Liver (tissue), 9 donors: ENCODE measurements around the gene HIF1AN. TPM values are rescaled to one million over a fixed set of nuclear protein-coding genes. Genes with fewer than 3 reads are reported as not detected.

ENCODE experiments used
- DNase-seq: peaks from one replicate; pipeline ENCODE4 v3.0.0-alpha.2; 2017; ENCODE audit warnings: low spot score
- H3K27ac ChIP-seq, 2 donors: one replicate each; pipeline ENCODE4 v1.7.0; 2013; ENCODE audit warnings: inconsistent platforms in 2 of 2, low read length in 2 of 2, control low read depth in 1 of 2, low read depth in 1 of 2, mild to moderate bottlenecking in 1 of 2
- H3K27me3 ChIP-seq, 4 donors: one replicate each; pipeline versions ENCODE4 v1.6.1 to v1.7.0; 2013; ENCODE audit warnings: low read length in 3 of 4, inconsistent platforms in 1 of 4, mild to moderate bottlenecking in 1 of 4, moderate library complexity in 1 of 4; ENCODE audit not compliant: control insufficient read depth in 4 of 4, insufficient read depth in 4 of 4
- H3K36me3 ChIP-seq, 4 donors: one replicate each; pipeline versions ENCODE4 v1.6.1 to v1.7.0; 2013; ENCODE audit warnings: low read length in 3 of 4, mild to moderate bottlenecking in 3 of 4, low read depth in 1 of 4, moderate library complexity in 1 of 4; ENCODE audit not compliant: control insufficient read depth in 4 of 4, insufficient read depth in 3 of 4
- H3K4me1 ChIP-seq, 4 donors: one replicate each; pipeline versions ENCODE4 v1.6.1 to v1.7.0; 2013; ENCODE audit warnings: low read length in 3 of 4, mild to moderate bottlenecking in 3 of 4, moderate library complexity in 1 of 4; ENCODE audit not compliant: control insufficient read depth in 4 of 4, insufficient read depth in 4 of 4
- H3K4me3 ChIP-seq, 3 donors: one replicate each; pipeline versions ENCODE4 v1.6.1 to v1.7.0; 2013; ENCODE audit warnings: low read length in 3 of 3, control low read depth in 1 of 3, low read depth in 1 of 3, mild to moderate bottlenecking in 1 of 3
- H3K9ac ChIP-seq, 2 donors: one replicate each; pipeline ENCODE4 v1.7.0; 2013; ENCODE audit warnings: low read length in 2 of 2, mild to moderate bottlenecking in 2 of 2, moderate library complexity in 2 of 2, control low read depth in 1 of 2, low read depth in 1 of 2
- H3K9me3 ChIP-seq, 4 donors: one replicate each; pipeline versions ENCODE4 v1.6.1 to v1.7.0; 2013; ENCODE audit warnings: low read length in 3 of 4; ENCODE audit not compliant: control insufficient read depth in 4 of 4
- ATF3 ChIP-seq: IDR thresholded peaks from 2 replicates; pipeline ENCODE4 v1.6.1; 2016; ENCODE audit warnings: antibody characterized with exemption
- CTCF ChIP-seq: fragments of 150-350 bp; IDR thresholded peaks from 2 replicates; pipeline ENCODE4 v1.5.1; 2017; ENCODE audit warnings: improper control_type of control experiment, low read depth, low read length; ENCODE audit not compliant: missing input control
- EGR1 ChIP-seq, 2 donors: IDR thresholded peaks; 2 replicates each; pipeline ENCODE4 v1.6.1; 2016 to 2018; ENCODE audit warnings: antibody characterized with exemption in 2 of 2, low read depth in 2 of 2
- FOXA1 ChIP-seq: IDR thresholded peaks from 2 replicates; pipeline ENCODE4 v1.6.1; 2016; ENCODE audit warnings: antibody characterized with exemption
- FOXA2 ChIP-seq: IDR thresholded peaks from 2 replicates; pipeline ENCODE4 v1.6.1; 2016; ENCODE audit warnings: antibody characterized with exemption
- GABPA ChIP-seq, 2 donors: IDR thresholded peaks in 1 of 2; conservative IDR thresholded peaks in 1 of 2; 2 replicates each; pipeline ENCODE4 v1.6.1; 2016; ENCODE audit warnings: antibody characterized with exemption in 2 of 2, mild to moderate bottlenecking in 1 of 2, moderate library complexity in 1 of 2
- HNF4A ChIP-seq, 2 donors: conservative IDR thresholded peaks; 2 replicates each; pipeline ENCODE4 v1.6.1; 2016; ENCODE audit warnings: antibody characterized with exemption in 2 of 2, mild to moderate bottlenecking in 2 of 2
- HNF4G ChIP-seq: IDR thresholded peaks from 2 replicates; pipeline ENCODE4 v1.6.1; 2016; ENCODE audit warnings: antibody characterized with exemption
- JUND ChIP-seq, 2 donors: IDR thresholded peaks; 2 replicates each; pipeline ENCODE4 v1.6.1; 2016; ENCODE audit warnings: antibody characterized with exemption in 2 of 2
- NR2F2 ChIP-seq: IDR thresholded peaks from 2 replicates; pipeline ENCODE4 v1.6.1; 2016; ENCODE audit warnings: antibody characterized with exemption
- RXRA ChIP-seq, 2 donors: IDR thresholded peaks; 2 replicates each; pipeline ENCODE4 v1.6.1; 2017 to 2018; ENCODE audit warnings: antibody characterized with exemption in 2 of 2, mild to moderate bottlenecking in 1 of 2
- SP1 ChIP-seq: IDR thresholded peaks from 2 replicates; pipeline ENCODE4 v1.6.1; 2018; ENCODE audit warnings: antibody characterized with exemption, mild to moderate bottlenecking
- TAF1 ChIP-seq: conservative IDR thresholded peaks from 2 replicates; pipeline ENCODE4 v1.6.1; 2016; ENCODE audit warnings: antibody characterized with exemption, mild to moderate bottlenecking
- YY1 ChIP-seq: IDR thresholded peaks from 2 replicates; pipeline ENCODE4 v1.6.1; 2016; ENCODE audit warnings: antibody characterized with exemption, mild to moderate bottlenecking
- ZBTB33 ChIP-seq: IDR thresholded peaks from 2 replicates; pipeline ENCODE4 v1.6.1; 2016; ENCODE audit warnings: antibody characterized with exemption
- WGBS: extraction: QIAGEN DNeasy Blood & Tissue Kit; methylation state at CpG from one replicate; pipeline ENCODE4 v1.1.7; 2013; 5-methylcytosine and 5-hydroxymethylcytosine counted together
- polyA plus RNA-seq, 2 donors: library from polyadenylated mRNA; stranded (reverse) in 1 of 2; unstranded in 1 of 2; fragments of 200-250 nt in 1 of 2; fragments of >200 nt in 1 of 2; fragmentation: Nextera tagmentation in 1 of 2; extraction: Ambion mirVana in 1 of 2; gene quantifications; one replicate each; pipeline versions ENCODE4 v1.2.1 to v1.2.3, GENCODE V29; 2013 to 2015
- total RNA-seq, 2 donors: library from RNA; depleted of rRNA; stranded (reverse); fragments of >200 nt; gene quantifications; one replicate each; pipeline ENCODE4 v1.2.3, GENCODE V29; 2014
- TF ChIP-seq, protein P1 (sequence below): IDR thresholded peaks from 2 replicates; pipeline ENCODE4 v1.6.1; 2016; ENCODE audit warnings: antibody characterized with exemption
- TF ChIP-seq, protein P2 (sequence below): IDR thresholded peaks from 2 replicates; pipeline ENCODE4 v1.6.1; 2016; ENCODE audit warnings: antibody characterized with exemption, mild to moderate bottlenecking
- donor health status: healthy.
- donor health status: healthy.
- donor health status: healthy.
- donor health status: healthy.
- donor health status: healthy.

Gene HIF1AN
- total and polyA plus RNA-seq, 4 donors = 4.6 to 10.7 (median 7.5) TPM

- Histone ChIP-seq H3K27me3 (peaks cover 0 to 11% (median 4%) of the 10 kb centered on the region in 4 donors), H3K4me1 (peaks cover under 1 to 6% (median 3%) of the 10 kb centered on the region in 4 donors), H3K4me3 (no peak overlapping the region), H3K36me3 (no peaks in the 10 kb centered on the region), H3K9ac (no peak overlapping the region), H3K9me3 (no peaks in the 10 kb centered on the region), H3K27ac (no peak overlapping the region)
- 43% methylated on average over 11 of the region's 11 CpGs for WGBS
- no peak for DNase-seq
- TF ChIP-seq JUND (IDR thresholded peaks at IDR 0.05) (no peak), ATF3 (no peak), RXRA (IDR thresholded peaks at IDR 0.05) (no peak), EGR1 (IDR thresholded peaks at IDR 0.05; ENCODE audit: low read depth in 2 of 2) (no peak), TAF1 (no peak), NR2F2 (no peak), YY1 (no peak), HNF4G (no peak), GABPA (IDR thresholded peaks at IDR 0.05 in 1 of 2, conservative IDR thresholded peaks at IDR 0.05 in 1 of 2) (no peak), CTCF (no peak), SP1 (no peak)
- TF ChIP-seq, protein P1, sequence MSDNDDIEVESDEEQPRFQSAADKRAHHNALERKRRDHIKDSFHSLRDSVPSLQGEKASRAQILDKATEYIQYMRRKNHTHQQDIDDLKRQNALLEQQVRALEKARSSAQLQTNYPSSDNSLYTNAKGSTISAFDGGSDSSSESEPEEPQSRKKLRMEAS = no peak
- TF ChIP-seq, protein P2, sequence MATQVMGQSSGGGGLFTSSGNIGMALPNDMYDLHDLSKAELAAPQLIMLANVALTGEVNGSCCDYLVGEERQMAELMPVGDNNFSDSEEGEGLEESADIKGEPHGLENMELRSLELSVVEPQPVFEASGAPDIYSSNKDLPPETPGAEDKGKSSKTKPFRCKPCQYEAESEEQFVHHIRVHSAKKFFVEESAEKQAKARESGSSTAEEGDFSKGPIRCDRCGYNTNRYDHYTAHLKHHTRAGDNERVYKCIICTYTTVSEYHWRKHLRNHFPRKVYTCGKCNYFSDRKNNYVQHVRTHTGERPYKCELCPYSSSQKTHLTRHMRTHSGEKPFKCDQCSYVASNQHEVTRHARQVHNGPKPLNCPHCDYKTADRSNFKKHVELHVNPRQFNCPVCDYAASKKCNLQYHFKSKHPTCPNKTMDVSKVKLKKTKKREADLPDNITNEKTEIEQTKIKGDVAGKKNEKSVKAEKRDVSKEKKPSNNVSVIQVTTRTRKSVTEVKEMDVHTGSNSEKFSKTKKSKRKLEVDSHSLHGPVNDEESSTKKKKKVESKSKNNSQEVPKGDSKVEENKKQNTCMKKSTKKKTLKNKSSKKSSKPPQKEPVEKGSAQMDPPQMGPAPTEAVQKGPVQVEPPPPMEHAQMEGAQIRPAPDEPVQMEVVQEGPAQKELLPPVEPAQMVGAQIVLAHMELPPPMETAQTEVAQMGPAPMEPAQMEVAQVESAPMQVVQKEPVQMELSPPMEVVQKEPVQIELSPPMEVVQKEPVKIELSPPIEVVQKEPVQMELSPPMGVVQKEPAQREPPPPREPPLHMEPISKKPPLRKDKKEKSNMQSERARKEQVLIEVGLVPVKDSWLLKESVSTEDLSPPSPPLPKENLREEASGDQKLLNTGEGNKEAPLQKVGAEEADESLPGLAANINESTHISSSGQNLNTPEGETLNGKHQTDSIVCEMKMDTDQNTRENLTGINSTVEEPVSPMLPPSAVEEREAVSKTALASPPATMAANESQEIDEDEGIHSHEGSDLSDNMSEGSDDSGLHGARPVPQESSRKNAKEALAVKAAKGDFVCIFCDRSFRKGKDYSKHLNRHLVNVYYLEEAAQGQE = no peak
Measured at GRCh38 chr10:100567249-100567648, 31.5 kb downstream of the HIF1AN start.

GRCh38 chr10:100567826-100568225 is 32.1 kb downstream of the HIF1AN start:
- no peaks in the 10 kb centered on the region for H3K9me3 ChIP-seq
- no peak for DNase-seq
- no peak overlapping the region for H3K4me3 ChIP-seq
- peaks cover 0 to 2% (median 0%) of the 10 kb centered on the region in 4 donors for H3K4me1 ChIP-seq
- H3K36me3 ChIP-seq = no peaks in the 10 kb centered on the region
- H3K9ac ChIP-seq = no peak overlapping the region
- no peak overlapping the region for H3K27ac ChIP-seq
- WGBS = 27% methylated on average over 6 of the region's 6 CpGs
- H3K27me3 ChIP-seq = peaks cover 0 to 11% (median 4%) of the 10 kb centered on the region in 4 donors
- no peak for TF ChIP-seq ATF3
- TF ChIP-seq JUND (IDR thresholded peaks at IDR 0.05) = no peak
- no peak for TF ChIP-seq YY1
- TF ChIP-seq TAF1 = no peak
- no peak for TF ChIP-seq EGR1 (IDR thresholded peaks at IDR 0.05; ENCODE audit: low read depth in 2 of 2)
- TF ChIP-seq HNF4A (conservative IDR thresholded peaks at IDR 0.05) = no peak
- no peak for TF ChIP-seq HNF4G
- TF ChIP-seq FOXA1 = no peak
- TF ChIP-seq, protein P1 = no peak
- TF ChIP-seq RXRA (IDR thresholded peaks at IDR 0.05) = no peak
- no peak for TF ChIP-seq FOXA2
- TF ChIP-seq, protein P2 = no peak
- TF ChIP-seq CTCF = no peak
- TF ChIP-seq ZBTB33 = no peak
